GM23248 (cell line): ENCODE measurements around the gene NPR2.

Experiments
- EZH2 ChIP-seq: fragments of 200-600 bp; sonication (generic); IDR thresholded peaks from 2 replicates; pipeline ENCODE4 v1.6.1; 2018; ENCODE audit warnings: antibody characterized with exemption, mild to moderate bottlenecking; ENCODE audit not compliant: insufficient read depth, poor library complexity, severe bottlenecking
- EZH2phosphoT487 ChIP-seq: fragments of 200-600 bp; sonication (generic); IDR thresholded peaks from 2 replicates; pipeline ENCODE4 v1.6.1; 2018; ENCODE audit warnings: antibody characterized with exemption, moderate library complexity, mild to moderate bottlenecking, low read depth; ENCODE audit not compliant: insufficient read depth

DNA sequence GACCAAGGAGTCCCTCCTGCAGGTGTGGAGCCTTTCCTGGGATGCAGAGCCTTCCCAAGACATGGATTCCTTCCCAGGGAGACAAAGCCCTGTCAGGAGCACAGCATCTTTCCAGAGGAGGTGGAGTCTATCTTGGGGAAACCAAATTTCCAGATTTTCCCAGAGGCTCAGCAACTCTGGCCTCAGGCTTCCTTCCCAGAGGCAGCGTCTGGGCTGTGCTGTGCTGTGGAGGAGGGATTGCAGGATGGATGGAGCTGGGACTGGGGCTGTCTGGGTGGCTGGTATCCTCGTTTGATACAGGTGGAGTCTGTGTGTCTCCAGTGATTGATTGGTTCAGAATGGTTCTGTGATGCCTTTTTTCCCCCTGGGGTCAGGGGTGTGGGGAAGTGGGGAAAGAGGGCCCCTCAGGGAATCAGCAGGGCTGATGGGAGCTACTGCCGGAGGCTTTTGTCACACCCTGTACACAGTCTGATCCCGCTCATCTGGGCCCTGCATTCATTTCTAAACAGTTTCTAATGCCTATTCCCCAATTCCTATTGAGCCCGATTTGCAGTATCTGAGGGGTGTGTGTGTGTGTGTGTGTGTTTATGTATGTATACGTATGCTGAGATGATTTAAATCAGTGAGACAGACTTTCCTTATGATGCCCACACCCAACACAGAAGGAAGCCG is 62.8 kb downstream of the NPR2 start:
- no peak for TF ChIP-seq EZH2phosphoT487
- TF ChIP-seq EZH2 = no peak
